ENCODE data around the gene MAFB.

MAFB gene

DNA sequence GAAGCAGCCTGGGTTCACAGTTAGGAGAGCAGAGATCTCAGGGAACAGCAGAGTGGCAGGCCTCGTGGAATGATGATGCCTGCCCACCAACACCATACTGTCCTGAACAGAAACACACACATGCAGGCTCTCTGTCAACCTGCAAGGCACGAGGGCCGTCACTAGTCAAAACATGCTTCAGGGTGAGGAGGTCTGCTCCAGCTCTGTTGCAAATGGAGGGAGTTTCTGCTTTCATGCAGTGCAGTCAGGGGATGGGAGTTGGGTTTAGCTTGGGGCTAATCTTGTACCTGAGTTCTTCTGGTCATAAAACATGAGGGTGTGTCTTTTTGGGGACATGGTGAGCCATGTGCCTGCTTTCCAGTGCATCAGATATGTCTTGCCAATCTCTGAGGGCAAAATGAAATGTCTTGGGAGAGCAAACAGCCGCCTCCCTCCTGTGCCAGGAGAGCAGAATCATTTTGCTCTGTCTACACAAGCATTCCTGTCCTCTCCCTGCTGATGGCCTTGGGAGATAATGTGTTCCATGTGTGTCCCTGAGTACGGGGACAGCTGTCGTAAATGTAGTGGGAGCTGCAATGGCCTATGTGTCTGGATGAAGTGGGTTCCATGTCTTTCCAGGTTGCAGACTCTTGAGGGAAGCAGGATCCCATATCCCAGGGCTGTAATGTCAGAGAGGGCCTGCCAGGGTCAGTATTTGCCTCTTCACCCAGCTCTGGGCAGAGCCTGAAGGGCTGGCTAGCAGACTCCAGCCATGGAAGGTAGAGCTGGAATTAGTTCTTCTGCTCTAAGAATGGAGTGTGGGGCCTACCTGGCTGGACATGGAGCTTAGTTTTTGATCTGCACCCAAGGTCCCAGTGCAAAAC, 40.6 kb downstream of the MAFB start:
- H3K27ac ChIP-seq (ENCODE audit: extremely low read depth, low read depth, low read length): no peak overlapping the region
- POLR2A ChIA-PET: interaction anchor here (1.7 kb wide), 1 partner anchor 41 kb away, joined by 3 read pairs; the partner anchor contains the start of gene MAFB
- H3K36me3 ChIP-seq (ENCODE audit: control insufficient read depth in 2 of 2, insufficient read depth in 1 of 2, low read length in 2 of 2): no peaks in the 10 kb centered on the region
- no peaks in the 10 kb centered on the region for H3K4me1 ChIP-seq (ENCODE audit: control insufficient read depth, insufficient read depth, low read length)
- H3K9me3 ChIP-seq (ENCODE audit: control insufficient read depth, insufficient read depth, low read depth, low read length): no peaks in the 10 kb centered on the region
- no peak for TF ChIP-seq ZNF530 (tag by site-specific recombination; IDR thresholded peaks at IDR 0.05; ENCODE audit: low read depth)
- no peak for TF ChIP-seq ZNF292 (tag by site-specific recombination; IDR thresholded peaks at IDR 0.05; ENCODE audit: borderline replicate concordance, low read depth)
- no peak for TF ChIP-seq ZNF558 (tag by site-specific recombination; IDR thresholded peaks at IDR 0.05)
- TF ChIP-seq ZNF335 (tag by site-specific recombination; conservative IDR thresholded peaks at IDR 0.05): no peak
- TF ChIP-seq ZNF792 (tag by site-specific recombination; IDR thresholded peaks at IDR 0.05): no peak
- TF ChIP-seq, protein P1, sequence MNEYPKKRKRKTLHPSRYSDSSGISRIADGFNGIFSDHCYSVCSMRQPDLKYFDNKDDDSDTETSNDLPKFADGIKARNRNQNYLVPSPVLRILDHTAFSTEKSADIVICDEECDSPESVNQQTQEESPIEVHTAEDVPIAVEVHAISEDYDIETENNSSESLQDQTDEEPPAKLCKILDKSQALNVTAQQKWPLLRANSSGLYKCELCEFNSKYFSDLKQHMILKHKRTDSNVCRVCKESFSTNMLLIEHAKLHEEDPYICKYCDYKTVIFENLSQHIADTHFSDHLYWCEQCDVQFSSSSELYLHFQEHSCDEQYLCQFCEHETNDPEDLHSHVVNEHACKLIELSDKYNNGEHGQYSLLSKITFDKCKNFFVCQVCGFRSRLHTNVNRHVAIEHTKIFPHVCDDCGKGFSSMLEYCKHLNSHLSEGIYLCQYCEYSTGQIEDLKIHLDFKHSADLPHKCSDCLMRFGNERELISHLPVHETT (tag by site-specific recombination; IDR thresholded peaks at IDR 0.05): no peak
- no peak for TF ChIP-seq ZNF391 (tag by site-specific recombination; IDR thresholded peaks at IDR 0.05; ENCODE audit: borderline replicate concordance, low read depth)
- no peak for TF ChIP-seq HOXC10 (CRISPR knock-in tag; IDR thresholded peaks at IDR 0.05)
- no peak for TF ChIP-seq ZSCAN16 (tag by site-specific recombination; IDR thresholded peaks at IDR 0.05)
- no peak for TF ChIP-seq ZFP3 (tag by site-specific recombination; IDR thresholded peaks at IDR 0.05; ENCODE audit: low read depth)
- TF ChIP-seq, protein P2, sequence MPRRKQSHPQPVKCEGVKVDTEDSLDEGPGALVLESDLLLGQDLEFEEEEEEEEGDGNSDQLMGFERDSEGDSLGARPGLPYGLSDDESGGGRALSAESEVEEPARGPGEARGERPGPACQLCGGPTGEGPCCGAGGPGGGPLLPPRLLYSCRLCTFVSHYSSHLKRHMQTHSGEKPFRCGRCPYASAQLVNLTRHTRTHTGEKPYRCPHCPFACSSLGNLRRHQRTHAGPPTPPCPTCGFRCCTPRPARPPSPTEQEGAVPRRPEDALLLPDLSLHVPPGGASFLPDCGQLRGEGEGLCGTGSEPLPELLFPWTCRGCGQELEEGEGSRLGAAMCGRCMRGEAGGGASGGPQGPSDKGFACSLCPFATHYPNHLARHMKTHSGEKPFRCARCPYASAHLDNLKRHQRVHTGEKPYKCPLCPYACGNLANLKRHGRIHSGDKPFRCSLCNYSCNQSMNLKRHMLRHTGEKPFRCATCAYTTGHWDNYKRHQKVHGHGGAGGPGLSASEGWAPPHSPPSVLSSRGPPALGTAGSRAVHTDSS (tag by site-specific recombination; IDR thresholded peaks at IDR 0.05): no peak
- TF ChIP-seq, protein P3, sequence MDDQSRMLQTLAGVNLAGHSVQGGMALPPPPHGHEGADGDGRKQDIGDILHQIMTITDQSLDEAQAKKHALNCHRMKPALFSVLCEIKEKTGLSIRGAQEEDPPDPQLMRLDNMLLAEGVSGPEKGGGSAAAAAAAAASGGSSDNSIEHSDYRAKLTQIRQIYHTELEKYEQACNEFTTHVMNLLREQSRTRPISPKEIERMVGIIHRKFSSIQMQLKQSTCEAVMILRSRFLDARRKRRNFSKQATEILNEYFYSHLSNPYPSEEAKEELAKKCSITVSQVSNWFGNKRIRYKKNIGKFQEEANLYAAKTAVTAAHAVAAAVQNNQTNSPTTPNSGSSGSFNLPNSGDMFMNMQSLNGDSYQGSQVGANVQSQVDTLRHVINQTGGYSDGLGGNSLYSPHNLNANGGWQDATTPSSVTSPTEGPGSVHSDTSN (CRISPR knock-in tag; IDR thresholded peaks at IDR 0.05): no peak
- no peak overlapping the region for H3K4me3 ChIP-seq (ENCODE audit: low read depth, low read length)
- CTCF ChIA-PET: no interaction called here

DNA sequence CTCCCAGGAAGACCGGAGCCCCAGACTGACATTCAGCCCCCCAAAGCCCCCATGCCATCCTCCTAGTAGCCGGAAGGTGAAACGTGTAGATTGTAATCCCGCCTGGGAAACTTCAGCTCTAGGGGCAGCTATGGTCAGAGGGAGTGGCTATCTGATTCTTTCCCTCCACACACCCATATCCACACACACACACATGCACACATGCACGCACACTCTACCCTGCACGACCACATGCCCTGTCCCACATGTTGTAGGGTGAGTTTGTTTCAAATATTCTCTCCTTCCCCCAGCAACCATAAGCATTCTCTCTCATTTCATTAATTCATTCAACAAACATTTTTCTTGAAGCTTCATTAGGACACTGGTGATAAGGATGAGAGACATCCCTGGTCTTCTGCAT, 42.2 kb downstream of the MAFB start:
- Histone ChIP-seq H3K27ac (ENCODE audit: extremely low read depth, low read depth, low read length) (no peak overlapping the region), H3K4me3 (ENCODE audit: low read depth, low read length) (no peak overlapping the region), H3K9me3 (ENCODE audit: control insufficient read depth, insufficient read depth, low read depth, low read length) (no peaks in the 10 kb centered on the region), H3K4me1 (ENCODE audit: control insufficient read depth, insufficient read depth, low read length) (no peaks in the 10 kb centered on the region), H3K36me3 (ENCODE audit: control insufficient read depth in 2 of 2, insufficient read depth in 1 of 2, low read length in 2 of 2) (no peaks in the 10 kb centered on the region)
- ChIA-PET POLR2A (no interaction called here), CTCF (interaction anchor here (0.7 kb wide), 1 partner anchor 33 kb away, joined by 4 read pairs; no protein-coding TSS in a partner anchor)
- TF ChIP-seq SP7 (tag by site-specific recombination; IDR thresholded peaks at IDR 0.05) (peak; percentile 63; the same call in 1 of the 2 replicates), ZNF266 (tag by site-specific recombination; IDR thresholded peaks at IDR 0.05; ENCODE audit: low read depth) (no peak), ZFP69B (tag by site-specific recombination; IDR thresholded peaks at IDR 0.05) (no peak)
- TF ChIP-seq, protein P4, sequence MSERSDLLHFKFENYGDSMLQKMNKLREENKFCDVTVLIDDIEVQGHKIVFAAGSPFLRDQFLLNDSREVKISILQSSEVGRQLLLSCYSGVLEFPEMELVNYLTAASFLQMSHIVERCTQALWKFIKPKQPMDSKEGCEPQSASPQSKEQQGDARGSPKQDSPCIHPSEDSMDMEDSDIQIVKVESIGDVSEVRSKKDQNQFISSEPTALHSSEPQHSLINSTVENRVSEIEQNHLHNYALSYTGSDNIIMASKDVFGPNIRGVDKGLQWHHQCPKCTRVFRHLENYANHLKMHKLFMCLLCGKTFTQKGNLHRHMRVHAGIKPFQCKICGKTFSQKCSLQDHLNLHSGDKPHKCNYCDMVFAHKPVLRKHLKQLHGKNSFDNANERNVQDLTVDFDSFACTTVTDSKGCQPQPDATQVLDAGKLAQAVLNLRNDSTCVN (tag by site-specific recombination; optimal IDR thresholded peaks at IDR 0.05): no peak

Measured in HEK293 (cell line).